Activated effector memory CD4-positive, alpha-beta T cell treated with anti-CD3 and anti-CD28 coated beads, Interleukin-2, amount 50 U/mL, for 16 hours (primary cell): ENCODE measurements around the gene ADD2.
"Not testable (repeated sequence)": the region's sequence is repeated elsewhere in the genome, so short reads cannot be mapped to it uniquely, and the experiment has no call there.

ENCODE experiments used
- DNase-seq: peaks from one replicate; pipeline ENCODE4 v3.0.0-alpha.2; 2020

ADD2 gene

GRCh38 chr2:70747284-70747683 lies 20.7 kb downstream of the ADD2 start:
- no peak for DNase-seq

- no peak for DNase-seq
Measured at GRCh38 chr2:70746094-70746974, 21.7 kb downstream of the ADD2 start.

GRCh38 chr2:70745276-70745825 lies 22.6 kb downstream of the ADD2 start:
- DNase-seq: no peak

GRCh38 chr2:70744397-70744796 lies 23.6 kb downstream of the ADD2 start:
- DNase-seq: no peak

- no peak for DNase-seq
Measured at GRCh38 chr2:70743677-70744076, 24.3 kb downstream of the ADD2 start.

GRCh38 chr2:70743068-70743467 lies 24.9 kb downstream of the ADD2 start:
- DNase-seq: no peak

- DNase-seq: not testable (repeated sequence)
Measured at GRCh38 chr2:70739492-70739891, 28.5 kb downstream of the ADD2 start.

GRCh38 chr2:70738159-70738558 lies 29.8 kb downstream of the ADD2 start:
- DNase-seq: no peak

- no peak for DNase-seq
Measured at GRCh38 chr2:70735071-70735470, 32.9 kb downstream of the ADD2 start.

- no peak for DNase-seq
Measured at GRCh38 chr2:70733646-70734180, 34.3 kb downstream of the ADD2 start.

GRCh38 chr2:70732766-70733645 lies 35.0 kb downstream of the ADD2 start:
- no peak for DNase-seq

GRCh38 chr2:70730730-70731129 lies 37.3 kb downstream of the ADD2 start:
- DNase-seq: no peak

GRCh38 chr2:70729647-70730046 lies 38.4 kb downstream of the ADD2 start:
- DNase-seq: no peak

- DNase-seq: no peak
Measured at GRCh38 chr2:70728128-70728527, 39.9 kb downstream of the ADD2 start.

- no peak for DNase-seq
Measured at GRCh38 chr2:70726947-70727725, 40.9 kb downstream of the ADD2 start.

- DNase-seq: no peak
Measured at GRCh38 chr2:70725505-70725904, 42.5 kb downstream of the ADD2 start.

GRCh38 chr2:70724366-70724765 lies 43.6 kb downstream of the ADD2 start:
- no peak for DNase-seq

GRCh38 chr2:70723286-70723885 lies 44.6 kb downstream of the ADD2 start:
- DNase-seq: no peak

GRCh38 chr2:70720124-70720523 lies 47.9 kb downstream of the ADD2 start:
- no peak for DNase-seq

- DNase-seq: no peak
Measured at GRCh38 chr2:70719231-70719630, 48.8 kb downstream of the ADD2 start.

GRCh38 chr2:70718736-70719135 lies 49.3 kb downstream of the ADD2 start:
- no peak for DNase-seq

GRCh38 chr2:70718241-70718640 lies 49.8 kb downstream of the ADD2 start:
- DNase-seq: no peak
